ENCODE results near the gene FRMD7.

- TF ChIP-seq CTCF (tag by site-specific recombination; IDR thresholded peaks at IDR 0.05): no peak
- no peak for TF ChIP-seq ZFP69B (tag by site-specific recombination; IDR thresholded peaks at IDR 0.05)
- no peak for TF ChIP-seq YY1 (tag by site-specific recombination; IDR thresholded peaks at IDR 0.05)
- TF ChIP-seq ZNF174 (tag by site-specific recombination; IDR thresholded peaks at IDR 0.05): no peak
- no peak for TF ChIP-seq TCF7L2 (IDR thresholded peaks at IDR 0.05; ENCODE audit: borderline replicate concordance, low read depth, low read length)
- TF ChIP-seq ZNF473 (tag by site-specific recombination; IDR thresholded peaks at IDR 0.05): no peak
- TF ChIP-seq ZNF37A (tag by site-specific recombination; IDR thresholded peaks at IDR 0.05): no peak
- no peak for TF ChIP-seq ZNF423 (tag by site-specific recombination; IDR thresholded peaks at IDR 0.05)
- no peak for TF ChIP-seq ZNF138 (tag by site-specific recombination; IDR thresholded peaks at IDR 0.05; ENCODE audit: borderline replicate concordance)
- TF ChIP-seq REST (tag by site-specific recombination; IDR thresholded peaks at IDR 0.05): no peak
- no peak for TF ChIP-seq ZBTB17 (tag by site-specific recombination; IDR thresholded peaks at IDR 0.05)
- TF ChIP-seq MZF1 (tag by site-specific recombination; IDR thresholded peaks at IDR 0.05; ENCODE audit: borderline replicate concordance): no peak
- TF ChIP-seq ZNF501 (tag by site-specific recombination; IDR thresholded peaks at IDR 0.05): no peak
Observed at GRCh38 chrX:132093239-132093860, 34.5 kb downstream of the FRMD7 start.
